WTC11 (cell line): ENCODE measurements around the gene KLLN. TPM values are rescaled to one million over a fixed set of nuclear protein-coding genes. Genes with fewer than 3 reads are reported as not detected.

Experiments
- ATAC-seq: fragments of 200-7000 bp; cut with Tn5 transposase; 2 replicates; pipeline ENCODE4 v1.10.0; 2021; ENCODE audit warnings: mild to moderate bottlenecking, moderate library complexity
- CTCF ChIA-PET: fragments of 300-600 bp; sonication (Branson Sonifier 250); formaldehyde crosslinking; loops from one replicate; lab custom pipeline; 2021; ENCODE audit warnings: antibody characterized with exemption; lab: Charles Lee
- POLR2A ChIA-PET: fragments of 350-600 bp; sonication (Branson Sonifier 250); formaldehyde crosslinking; loops from one replicate; lab custom pipeline; 2021; ENCODE audit warnings: antibody characterized with exemption; lab: Charles Lee
- DNase-seq: peaks from one replicate; pipeline ENCODE4 v3.0.0; 2021; ENCODE audit warnings: low spot score
- H3K27ac Mint-ChIP-seq: 2 replicates; pipeline ENCODE4 v1.8.0; 2021; ENCODE audit warnings: mixed read lengths
- H3K27me3 Mint-ChIP-seq: 2 replicates; pipeline ENCODE4 v1.8.0; 2021; ENCODE audit warnings: low read depth, mild to moderate bottlenecking, moderate library complexity, mixed read lengths
- H3K36me3 Mint-ChIP-seq: 2 replicates; pipeline ENCODE4 v1.8.0; 2021; ENCODE audit warnings: mixed read lengths
- H3K4me1 Mint-ChIP-seq: 2 replicates; pipeline ENCODE4 v1.8.0; 2022; ENCODE audit warnings: mixed read lengths
- H3K4me3 Mint-ChIP-seq: 2 replicates; pipeline ENCODE4 v1.8.0; 2021; ENCODE audit warnings: mild to moderate bottlenecking, moderate library complexity, mixed read lengths
- H3K9me3 Mint-ChIP-seq: 2 replicates; pipeline ENCODE4 v1.8.0; 2021; ENCODE audit warnings: mixed read lengths
- AR ChIP-seq: fragments of 250-450 bp; sonication (Bioruptor Pico); IDR thresholded peaks from 2 replicates; pipeline ENCODE4 v1.9.0; 2021; ENCODE audit warnings: mild to moderate bottlenecking
- CREB1 ChIP-seq: sonication (generic); formaldehyde crosslinking; IDR thresholded peaks from 2 replicates; pipeline ENCODE4 v1.8.0; 2023; ENCODE audit warnings: mild to moderate bottlenecking, missing genetic modification reagents
- CTCF ChIP-seq: fragments of 200-600 bp; IDR thresholded peaks from 2 replicates; pipeline ENCODE4 v1.8.0; 2022; ENCODE audit warnings: antibody characterized with exemption
- ESRRA ChIP-seq: sonication (generic); formaldehyde crosslinking; IDR thresholded peaks from 2 replicates; pipeline ENCODE4 v1.8.1; 2022; ENCODE audit warnings: mild to moderate bottlenecking, missing genetic modification reagents, borderline replicate concordance
- FOXK1 ChIP-seq: sonication (generic); formaldehyde crosslinking; IDR thresholded peaks from 2 replicates; pipeline ENCODE4 v1.8.0; 2022; ENCODE audit warnings: mild to moderate bottlenecking, moderate library complexity, missing genetic modification reagents
- HMGXB4 ChIP-seq: sonication (generic); formaldehyde crosslinking; IDR thresholded peaks from 2 replicates; pipeline ENCODE4 v1.8.1; 2023; ENCODE audit warnings: mild to moderate bottlenecking, moderate library complexity, missing genetic modification reagents
- MLX ChIP-seq: sonication (generic); formaldehyde crosslinking; IDR thresholded peaks from 2 replicates; pipeline ENCODE4 v1.8.1; 2023; ENCODE audit warnings: mild to moderate bottlenecking, missing genetic modification reagents, moderate library complexity
- NR1H2 ChIP-seq: sonication (generic); formaldehyde crosslinking; IDR thresholded peaks from 2 replicates; pipeline ENCODE4 v1.9.0; 2021; ENCODE audit warnings: mild to moderate bottlenecking, moderate library complexity, missing genetic modification reagents
- PRRX2 ChIP-seq: fragments of 250-450 bp; sonication (Bioruptor Pico); IDR thresholded peaks from 2 replicates; pipeline ENCODE4 v1.8.0; 2021; ENCODE audit warnings: mild to moderate bottlenecking
- RORB ChIP-seq: fragments of 250-450 bp; sonication (Bioruptor Pico); IDR thresholded peaks from 2 replicates; pipeline ENCODE4 v1.9.0; 2021; ENCODE audit warnings: mild to moderate bottlenecking
- STAT6 ChIP-seq: sonication (generic); formaldehyde crosslinking; conservative IDR thresholded peaks from 2 replicates; pipeline ENCODE4 v1.8.1; 2023; ENCODE audit warnings: mild to moderate bottlenecking, low read depth, missing genetic modification reagents, moderate library complexity
- TEAD1 ChIP-seq: sonication (generic); formaldehyde crosslinking; IDR thresholded peaks from 2 replicates; pipeline ENCODE4 v1.8.0; 2022; ENCODE audit warnings: mild to moderate bottlenecking, missing genetic modification reagents
- USF2 ChIP-seq: sonication (generic); formaldehyde crosslinking; IDR thresholded peaks from 2 replicates; pipeline ENCODE4 v1.8.1; 2023; ENCODE audit warnings: mild to moderate bottlenecking, missing genetic modification reagents, moderate library complexity
- ZNF121 ChIP-seq: sonication (generic); formaldehyde crosslinking; IDR thresholded peaks from 2 replicates; pipeline ENCODE4 v1.8.0; 2023; ENCODE audit warnings: missing genetic modification reagents
- ZNF138 ChIP-seq: sonication (generic); formaldehyde crosslinking; conservative IDR thresholded peaks from 2 replicates; pipeline ENCODE4 v1.8.1; 2022; ENCODE audit warnings: mild to moderate bottlenecking, moderate library complexity, missing genetic modification reagents
- ZNF219 ChIP-seq: sonication (generic); formaldehyde crosslinking; IDR thresholded peaks from 2 replicates; pipeline ENCODE4 v1.8.0; 2023; ENCODE audit warnings: missing genetic modification reagents, mild to moderate bottlenecking, borderline replicate concordance
- ZNF396 ChIP-seq: fragments of 250-450 bp; sonication (Bioruptor Pico); IDR thresholded peaks from 2 replicates; pipeline ENCODE4 v1.8.0; 2021; ENCODE audit warnings: mild to moderate bottlenecking, moderate library complexity, borderline replicate concordance
- ZNF416 ChIP-seq: fragments of 250-450 bp; sonication (Bioruptor Pico); IDR thresholded peaks from 2 replicates; pipeline ENCODE4 v1.9.0; 2021; ENCODE audit warnings: mild to moderate bottlenecking, inconsistent platforms
- total RNA-seq: library from RNA; stranded (reverse); gene quantifications from 3 replicates; pipeline ENCODE4 v1.2.3, GENCODE V29; 2021

Gene KLLN
- total RNA-seq, 1 experiment from 2014 or later: 0.52 TPM

GRCh38 chr10:87846023-87846422, 17.3 kb downstream of the KLLN start:
- no peak for DNase-seq
- CTCF ChIA-PET: interaction anchor here (0.6 to 1.5 kb wide), 2 partner anchors 74 to 269 kb away, joined by 5 read pairs; no protein-coding TSS in a partner anchor

More at GRCh38 chr10:87846023-87846422, 17.3 kb downstream of the KLLN start:
- Mint-ChIP-seq H3K4me3 (no peak overlapping the region), H3K4me1 (peaks cover 20% of the 10 kb centered on the region)
- TF ChIP-seq CREB1 (CRISPR knock-in tag) (no peak), ESRRA (no peak), STAT6 (CRISPR knock-in tag) (no peak), TEAD1 (CRISPR knock-in tag) (no peak), ZNF138 (no peak), NR1H2 (CRISPR knock-in tag) (no peak), USF2 (CRISPR knock-in tag) (no peak), PRRX2 (CRISPR knock-in tag) (no peak), MLX (CRISPR knock-in tag) (no peak), RORB (no peak), HMGXB4 (no peak), ZNF416 (CRISPR knock-in tag) (no peak), ZNF396 (CRISPR knock-in tag) (no peak), FOXK1 (CRISPR knock-in tag) (no peak), AR (CRISPR knock-in tag) (no peak), CTCF (no peak), ZNF219 (no peak), ZNF121 (CRISPR knock-in tag) (no peak)
- TF ChIP-seq, all 79 proteins: peak for 0
- H3K27me3 Mint-ChIP-seq: no peaks in the 10 kb centered on the region; the same call in 1 of the 2 replicates
- no peak for ATAC-seq
- no peak overlapping the region for H3K27ac Mint-ChIP-seq
- POLR2A ChIA-PET: interaction anchor here (0.9 kb wide), 1 partner anchor 28 kb away, joined by 7 read pairs; the partner anchor contains the start of gene ATAD1
- H3K36me3 Mint-ChIP-seq: no peaks in the 10 kb centered on the region
- 0 out of 2 replicates have a peak, but pooled peaks cover 3% of the 10 kb centered on the region for H3K9me3 Mint-ChIP-seq
